HL-60/S4 treated with phorbol 12-myristate 13-acetate at 8.2 ng/mL for 4 days and 3 days (cell line): ENCODE results near the gene SLC26A1.

Experiments used
- in situ Hi-C: fragments of 300-500 bp; cut with MboI; formaldehyde crosslinking; loops from 2 replicates; pipeline ENCODE4 v1.15.0; 2022; ENCODE audit warnings: low sequenced_read_pairs

Gene SLC26A1

GRCh38 chr4:966266-967112 is 26.7 kb downstream of the SLC26A1 start:
- in situ Hi-C loops, result no loop called here

GRCh38 chr4:965766-966134 is 27.5 kb downstream of the SLC26A1 start:
- in situ Hi-C loops, result no loop called here

DNA sequence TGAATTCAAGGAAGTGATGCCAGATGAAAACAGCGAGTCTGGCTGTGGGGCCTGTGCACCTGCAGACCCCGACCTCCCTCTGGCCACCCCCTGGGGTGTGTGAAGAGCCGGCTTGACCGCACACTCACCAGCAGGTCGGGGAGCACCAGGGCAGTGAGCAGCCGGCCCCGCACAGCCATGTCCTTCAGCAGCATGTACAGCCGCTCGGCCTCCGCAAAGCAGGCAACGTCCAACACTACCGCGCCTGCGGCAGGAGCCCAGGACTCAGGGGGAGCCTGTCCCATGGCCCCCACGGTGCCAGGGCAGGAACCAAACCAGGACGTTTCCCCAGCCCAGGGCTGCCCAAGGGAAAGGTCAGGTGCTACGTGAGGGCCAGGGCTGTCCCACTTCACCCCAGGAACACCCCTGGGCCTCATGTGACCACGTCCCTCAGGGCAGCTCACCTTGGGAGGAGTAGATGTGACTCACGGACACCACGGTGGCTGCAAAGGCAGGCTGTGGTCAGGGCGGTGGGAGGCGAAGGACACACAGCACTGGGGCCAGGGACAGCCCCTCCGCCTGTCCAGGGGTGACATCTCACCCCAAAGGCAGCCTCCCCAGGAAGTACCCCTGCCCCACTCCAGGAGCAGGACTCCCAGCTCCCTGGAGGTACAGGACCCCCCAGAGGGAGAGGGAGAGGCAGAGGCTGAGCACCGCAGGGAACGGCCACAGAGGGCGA is 28.0 kb downstream of the SLC26A1 start:
- in situ Hi-C loops, result no loop called here

DNA sequence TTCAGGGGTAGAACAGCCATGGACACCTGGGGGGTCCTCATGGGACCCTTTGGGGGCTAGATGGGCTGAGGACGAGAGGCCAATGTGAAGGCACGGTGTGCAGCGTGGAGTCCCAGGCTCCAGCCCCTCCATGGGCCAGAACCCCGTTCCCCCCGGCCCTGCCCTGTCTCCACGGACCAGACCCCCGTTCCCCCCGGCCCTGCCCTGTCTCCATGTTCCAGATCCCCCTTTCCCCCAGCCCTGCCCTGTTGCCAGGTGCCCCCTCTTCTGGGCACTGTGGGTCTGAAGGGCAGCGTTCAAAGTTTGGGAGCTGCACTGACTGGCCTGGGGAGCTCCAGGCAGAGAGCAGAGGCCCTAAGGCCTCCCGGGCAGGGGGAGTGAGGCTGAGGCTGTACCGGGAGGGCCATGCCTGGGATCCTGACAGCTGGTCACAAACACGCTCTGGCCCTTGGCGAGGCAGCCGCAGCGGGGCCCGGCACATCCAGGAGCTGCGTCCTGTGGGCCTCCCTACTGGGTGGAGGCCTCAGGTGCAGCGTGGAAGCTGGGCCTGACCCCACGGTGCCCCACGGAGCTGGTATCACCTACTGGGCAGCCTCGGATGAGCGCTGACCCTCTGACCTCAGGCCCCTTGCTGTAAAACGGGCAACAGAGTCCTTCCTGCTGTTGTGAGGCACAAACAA is 28.7 kb downstream of the SLC26A1 start:
- in situ Hi-C loops, result no loop called here

- in situ Hi-C loops, result no loop called here
These were observed 29.7 kb downstream of the SLC26A1 start for GRCh38 chr4:963276-964225.

DNA sequence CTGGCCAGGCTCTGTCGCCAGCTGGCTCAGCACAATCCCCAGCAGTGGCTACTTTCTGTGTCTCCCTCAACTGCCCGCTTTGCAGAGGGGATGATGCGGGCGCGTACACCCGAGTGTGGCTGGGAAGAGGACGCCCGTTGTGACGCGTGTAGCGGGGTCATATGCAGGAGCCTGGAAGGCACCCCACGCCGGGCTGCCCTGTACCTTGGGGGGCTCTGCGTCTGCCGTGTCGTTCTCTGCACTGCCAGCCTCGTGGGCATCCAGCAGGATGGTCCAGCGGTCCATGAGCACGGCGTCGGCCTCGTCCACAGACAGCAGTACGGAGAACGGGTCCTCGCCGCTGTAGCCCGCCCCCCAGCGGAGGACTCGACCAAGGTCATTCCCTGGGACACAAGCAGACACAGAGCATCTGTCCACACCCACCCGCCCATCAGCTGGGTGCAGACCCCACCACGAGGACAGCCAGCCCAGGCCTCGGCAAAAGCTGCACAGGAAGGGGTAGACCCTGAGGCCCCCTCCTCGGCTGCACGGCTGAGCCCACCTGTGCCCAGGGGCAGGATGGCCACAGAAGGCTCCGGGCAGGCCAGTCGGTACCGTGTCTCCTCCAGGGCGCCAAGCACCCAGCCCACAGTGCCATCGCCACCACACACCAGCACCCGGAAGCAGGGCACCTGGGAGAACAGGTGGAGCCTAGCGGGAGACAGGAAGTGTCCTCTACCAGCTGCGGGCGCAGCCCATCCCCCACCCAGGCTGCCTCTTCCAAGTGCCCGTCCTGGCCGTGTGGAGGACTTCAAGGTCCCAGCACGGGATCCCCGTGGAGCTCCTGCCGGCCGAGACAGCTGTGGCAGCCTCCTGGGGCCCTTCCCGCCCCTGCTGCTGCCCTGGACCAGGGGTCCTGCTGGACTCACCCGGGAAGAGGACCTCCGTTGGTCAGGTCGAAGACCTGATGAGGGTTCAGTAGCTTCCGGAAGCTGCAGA is 30.7 kb downstream of the SLC26A1 start:
- in situ Hi-C loops, result no loop called here

DNA sequence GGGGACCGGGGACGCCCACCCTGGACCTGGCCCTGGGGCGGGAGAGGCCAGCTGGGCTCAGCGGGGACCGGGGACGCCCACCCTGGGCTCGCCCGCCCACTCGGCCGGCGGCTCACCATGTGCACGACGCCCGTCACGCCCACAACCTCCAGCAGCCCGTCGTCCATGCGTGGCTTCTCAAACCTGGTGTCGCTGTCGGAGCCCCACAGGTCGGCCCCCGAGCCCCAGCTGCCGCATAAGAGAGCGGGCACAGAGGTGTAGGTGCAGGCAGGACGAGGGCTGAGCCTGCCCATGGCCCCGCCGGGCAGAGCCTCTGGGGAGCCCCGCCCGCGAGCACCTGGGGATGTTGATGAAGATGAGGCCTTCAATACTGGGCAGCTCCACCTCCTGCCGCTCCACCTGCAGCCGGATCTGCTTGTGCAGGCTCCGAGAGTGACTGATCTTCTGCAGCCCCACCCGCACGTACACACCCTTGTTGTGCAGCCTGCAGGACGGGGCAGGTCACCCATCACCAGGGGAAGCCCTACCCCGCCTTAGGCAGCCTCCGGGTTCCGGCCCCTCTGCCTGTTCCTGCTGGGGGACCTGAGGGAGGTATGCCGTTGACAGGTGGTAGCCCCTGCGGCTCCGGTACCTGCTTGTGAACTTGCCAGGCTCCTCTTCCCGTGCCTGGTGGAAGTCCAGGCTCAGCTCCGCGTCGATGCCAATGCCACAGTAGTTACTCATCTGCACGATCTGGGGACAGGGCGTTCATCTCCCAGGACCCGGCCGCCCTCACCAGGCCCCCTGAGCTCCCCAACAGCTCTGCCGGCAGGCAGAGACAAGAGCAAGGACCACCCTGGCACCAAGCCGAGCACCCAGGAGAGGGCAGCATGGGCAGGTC is 31.6 kb downstream of the SLC26A1 start:
- in situ Hi-C loops, result no loop called here

GRCh38 chr4:960636-961350 is 32.4 kb downstream of the SLC26A1 start:
- in situ Hi-C loops, result no loop called here

GRCh38 chr4:960140-960635 is 33.0 kb downstream of the SLC26A1 start:
- in situ Hi-C loops, result no loop called here

DNA sequence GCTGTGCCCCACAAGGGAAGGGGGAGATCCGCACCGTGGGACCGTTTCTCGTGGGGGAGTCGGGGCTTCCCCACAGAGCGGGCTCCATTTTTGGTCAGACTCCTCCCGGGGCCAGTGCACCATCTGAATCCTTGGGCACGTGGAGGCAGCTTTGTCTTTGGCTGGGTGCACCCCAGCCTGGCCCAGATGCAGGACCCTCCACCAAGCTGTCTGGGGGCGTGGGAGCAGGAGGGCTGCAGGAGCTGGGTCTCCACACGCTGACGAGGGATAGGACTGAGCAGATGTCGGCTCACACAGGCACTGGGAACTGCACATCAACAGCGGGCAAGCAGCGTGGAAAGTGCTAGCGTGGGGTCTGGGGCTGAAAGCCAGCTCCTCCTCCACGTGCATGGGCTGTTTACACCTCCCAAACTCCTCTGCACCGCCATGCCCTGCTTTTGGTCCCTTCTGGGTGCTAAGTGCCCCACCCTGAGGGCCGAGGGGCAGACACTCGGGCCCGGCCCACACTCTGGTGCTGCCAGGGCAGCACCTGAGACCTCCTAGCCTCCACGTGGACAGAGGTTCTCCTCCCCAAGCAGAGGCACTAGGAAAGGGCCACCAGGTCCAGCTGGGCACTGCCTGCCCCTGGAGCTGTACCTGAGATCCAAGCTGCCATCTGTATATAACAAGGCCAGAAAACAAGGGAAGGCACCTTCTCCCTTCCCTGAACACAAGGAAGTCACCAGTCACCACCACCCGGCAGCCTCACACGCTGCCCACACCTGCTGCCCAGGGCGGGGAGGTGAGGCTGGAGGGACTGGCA is 33.7 kb downstream of the SLC26A1 start:
- in situ Hi-C loops, result no loop called here

DNA sequence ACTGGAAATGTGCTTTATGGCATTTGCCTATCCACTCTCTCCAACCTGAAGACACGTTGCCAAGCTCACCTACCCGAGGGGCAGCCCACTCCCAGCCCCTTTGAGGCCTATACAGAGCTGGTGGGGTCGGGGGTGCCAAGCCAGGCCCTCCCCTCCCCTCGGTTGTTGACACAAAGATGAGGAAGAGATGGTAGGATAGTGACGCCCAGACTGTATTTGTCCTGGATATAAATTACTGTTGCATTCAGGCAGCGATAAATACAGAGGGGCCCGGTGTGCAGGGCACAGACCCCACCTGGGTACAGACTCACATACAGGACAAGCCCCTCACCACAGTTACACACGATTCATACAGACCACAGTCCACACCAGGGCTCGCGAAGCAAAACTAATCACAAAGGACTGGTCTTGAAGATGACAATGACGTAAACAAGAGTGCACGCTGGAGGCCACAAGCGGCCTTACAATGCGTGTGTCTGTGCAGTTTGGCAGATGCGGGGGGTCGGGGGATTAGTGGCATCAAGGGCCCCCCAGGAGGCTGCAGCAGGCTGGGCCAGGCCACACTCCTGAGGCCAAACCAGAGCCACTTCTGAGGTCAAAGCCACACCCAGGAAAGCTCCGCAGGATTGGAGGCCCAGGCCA is 34.4 kb downstream of the SLC26A1 start:
- in situ Hi-C loops, result no loop called here

- in situ Hi-C loops, result no loop called here
These were observed 34.9 kb downstream of the SLC26A1 start for GRCh38 chr4:958314-958665.

DNA sequence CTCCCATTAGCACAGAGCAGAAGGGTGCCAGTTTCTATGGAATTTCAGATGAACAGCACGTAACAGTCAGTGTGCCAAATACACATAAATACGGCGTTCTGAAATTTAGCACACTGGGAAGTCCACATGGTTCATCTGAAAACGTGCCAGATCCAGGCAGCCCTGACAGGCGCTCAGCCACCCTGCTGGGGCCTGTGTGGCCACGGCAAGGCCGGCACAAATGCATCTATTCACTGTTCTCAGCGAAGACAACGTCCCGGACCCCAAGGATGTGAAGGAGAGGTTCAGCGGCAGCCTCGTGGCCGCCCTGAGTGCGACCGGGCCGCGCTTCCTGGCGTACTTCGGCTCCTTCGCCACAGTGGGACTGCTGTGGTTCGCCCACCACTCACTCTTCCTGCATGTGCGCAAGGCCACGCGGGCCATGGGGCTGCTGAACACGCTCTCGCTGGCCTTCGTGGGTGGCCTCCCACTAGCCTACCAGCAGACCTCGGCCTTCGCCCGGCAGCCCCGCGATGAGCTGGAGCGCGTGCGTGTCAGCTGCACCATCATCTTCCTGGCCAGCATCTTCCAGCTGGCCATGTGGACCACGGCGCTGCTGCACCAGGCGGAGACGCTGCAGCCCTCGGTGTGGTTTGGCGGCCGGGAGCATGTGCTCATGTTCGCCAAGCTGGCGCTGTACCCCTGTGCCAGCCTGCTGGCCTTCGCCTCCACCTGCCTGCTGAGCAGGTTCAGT is 35.5 kb downstream of the SLC26A1 start:
- in situ Hi-C loops, result no loop called here

GRCh38 chr4:957231-957580 is 36.0 kb downstream of the SLC26A1 start:
- in situ Hi-C loops, result no loop called here

- in situ Hi-C loops, result no loop called here
These were observed 36.5 kb downstream of the SLC26A1 start for GRCh38 chr4:956531-957230.
